GM12878 (cell line): ENCODE measurements around the gene MYBBP1A.

Source experiments
- CTCF ChIP-seq, 3 experiments: IDR thresholded peaks in 2 of 3; conservative IDR thresholded peaks in 1 of 3; 2 replicates each; pipeline ENCODE4 v1.5.1; 2011; ENCODE audit warnings: low read depth in 3 of 3, low read length in 3 of 3, mild to moderate bottlenecking in 3 of 3, control low read depth in 2 of 3, moderate library complexity in 2 of 3, inconsistent platforms in 1 of 3, mixed read lengths in 1 of 3; ENCODE audit not compliant: control insufficient read depth in 2 of 3, insufficient read depth in 1 of 3; ENCODE audit errors: extremely low read depth in 1 of 3
- ETV6 ChIP-seq, 2 experiments: fragments of 450-650 bp in 1 of 2; IDR thresholded peaks in 1 of 2; conservative IDR thresholded peaks in 1 of 2; 2 replicates each; pipeline ENCODE4 v1.6.1; 2014; ENCODE audit warnings: antibody characterized with exemption in 1 of 2, borderline replicate concordance in 1 of 2, low read depth in 1 of 2, mild to moderate bottlenecking in 1 of 2, moderate library complexity in 1 of 2
- POLR2A ChIP-seq: IDR thresholded peaks from 2 replicates; pipeline ENCODE4 v1.6.1; 2011; ENCODE audit warnings: low read depth, mild to moderate bottlenecking, low read length
- POU2F2 ChIP-seq: IDR thresholded peaks from 3 replicates; pipeline ENCODE4 v1.6.1; 2011; ENCODE audit warnings: low read depth, mild to moderate bottlenecking, low read length, borderline replicate concordance
- RFX5 ChIP-seq: IDR thresholded peaks from 2 replicates; pipeline ENCODE4 v1.6.1; 2011; ENCODE audit warnings: low read depth, low read length, improper control_type of control experiment
- SIN3A ChIP-seq: IDR thresholded peaks from 2 replicates; pipeline ENCODE4 v1.6.1; 2012; ENCODE audit warnings: low read depth, low read length, improper control_type of control experiment
- SMC3 ChIP-seq: IDR thresholded peaks from 2 replicates; pipeline ENCODE4 v1.6.1; 2011; ENCODE audit warnings: low read length, improper control_type of control experiment, borderline replicate concordance
- SP1 ChIP-seq: IDR thresholded peaks from one replicate; pipeline ENCODE4 v1.6.1; 2011; ENCODE audit warnings: low read depth, low read length
- SPI1 ChIP-seq: IDR thresholded peaks from 2 replicates; pipeline ENCODE4 v1.6.1; 2011; ENCODE audit warnings: low read depth, mild to moderate bottlenecking, low read length, moderate library complexity, borderline replicate concordance; ENCODE audit not compliant: insufficient read depth
- TBL1XR1 ChIP-seq: IDR thresholded peaks from 2 replicates; pipeline ENCODE4 v1.6.1; 2012; ENCODE audit warnings: low read depth, low read length, improper control_type of control experiment
- TCF12 ChIP-seq: IDR thresholded peaks from 2 replicates; pipeline ENCODE4 v1.6.1; 2011; ENCODE audit warnings: low read depth, mild to moderate bottlenecking, low read length
- ZNF274 ChIP-seq: IDR thresholded peaks from one replicate; pipeline ENCODE4 v1.8.0; 2011; ENCODE audit not compliant: insufficient read length, insufficient read depth

GRCh38 chr17:4569591-4569990 lies 14.4 kb upstream of the MYBBP1A start:
- TF ChIP-seq POLR2A: no peak
- TF ChIP-seq RFX5: no peak
- TF ChIP-seq CTCF (IDR thresholded peaks at IDR 0.05 in 2 of 3, conservative IDR thresholded peaks at IDR 0.05 in 1 of 3; ENCODE audit: control insufficient read depth in 2 of 3, extremely low read depth in 1 of 3, insufficient read depth in 1 of 3, low read depth in 3 of 3, low read length in 3 of 3): no peak
- TF ChIP-seq TBL1XR1: no peak
- no peak for TF ChIP-seq ZNF274
- TF ChIP-seq TCF12: no peak
- TF ChIP-seq SMC3: no peak
- no peak for TF ChIP-seq ETV6 (conservative IDR thresholded peaks at IDR 0.05 in 1 of 2, IDR thresholded peaks at IDR 0.05 in 1 of 2; ENCODE audit: borderline replicate concordance in 1 of 2, low read depth in 1 of 2)
- no peak for TF ChIP-seq SPI1
- no peak for TF ChIP-seq SIN3A
- TF ChIP-seq POU2F2: no peak
- no peak for TF ChIP-seq SP1
